SU-DHL-6 (cell line): Measurements from ENCODE around the gene PTPRG.

Source experiments
- H2AFZ ChIP-seq: fragments of 200-600 bp; sonication (generic); 2 replicates; pipeline ENCODE4 v1.6.1; 2014; ENCODE audit warnings: low read depth, mild to moderate bottlenecking, moderate library complexity, mixed read lengths, antibody characterized with exemption, low read length; ENCODE audit not compliant: severe bottlenecking
- H3F3A ChIP-seq: fragments of 200-600 bp; shearing (Covaris generic); 2 replicates; pipeline ENCODE4 v1.6.0; 2016; ENCODE audit warnings: antibody characterized with exemption, mild to moderate bottlenecking; ENCODE audit not compliant: insufficient read depth
- H3K27ac ChIP-seq: fragments of 200-600 bp; sonication (generic); 2 replicates; pipeline ENCODE4 v1.5.1; 2016; ENCODE audit warnings: low read depth, mild to moderate bottlenecking, low read length, moderate library complexity, mixed read lengths
- H3K27me3 ChIP-seq: fragments of 200-600 bp; sonication (generic), shearing (Covaris generic); 2 replicates; pipeline ENCODE4 v1.6.0; 2014; ENCODE audit warnings: mild to moderate bottlenecking, low read length
- H3K36me3 ChIP-seq: fragments of 200-600 bp; sonication (generic); 2 replicates; pipeline ENCODE4 v1.6.1; 2014; ENCODE audit warnings: mild to moderate bottlenecking, low read length, mixed read lengths
- H3K4me2 ChIP-seq: fragments of 300-600, 200-600 bp; shearing (Covaris generic), sonication (generic); 2 replicates; pipeline ENCODE4 v1.6.0; 2014; ENCODE audit warnings: low read length, low read depth, mild to moderate bottlenecking; ENCODE audit not compliant: poor library complexity, severe bottlenecking
- H3K4me3 ChIP-seq: fragments of 200-600 bp; sonication (generic); 2 replicates; pipeline ENCODE4 v1.5.1; 2014; ENCODE audit warnings: antibody characterized with exemption, low read length, mild to moderate bottlenecking, mixed read lengths; ENCODE audit not compliant: insufficient read depth, poor library complexity, severe bottlenecking
- H3K79me2 ChIP-seq: fragments of 200-600 bp; sonication (generic); 2 replicates; pipeline ENCODE4 v1.6.1; 2014; ENCODE audit warnings: mild to moderate bottlenecking, low read length, moderate library complexity; ENCODE audit not compliant: insufficient read depth
- H3K9ac ChIP-seq: fragments of 200-600 bp; sonication (generic); 2 replicates; pipeline ENCODE4 v1.7.0; 2014; ENCODE audit warnings: mild to moderate bottlenecking, low read length
- H3K9me2 ChIP-seq: fragments of 200-600 bp; sonication (generic); replicated peaks from 2 replicates; pipeline ENCODE4 v1.6.1; 2014; ENCODE audit warnings: low read length; ENCODE audit not compliant: insufficient read depth
- H3K9me3 ChIP-seq: fragments of 200-600 bp; sonication (generic); 2 replicates; pipeline ENCODE4 v1.6.1; 2014; ENCODE audit warnings: low read length, mixed read lengths; ENCODE audit not compliant: insufficient read depth
- H4K20me1 ChIP-seq: fragments of 200-600 bp; sonication (generic); 2 replicates; pipeline ENCODE4 v1.6.1; 2014; ENCODE audit warnings: low read depth, mild to moderate bottlenecking, antibody characterized with exemption, low read length, moderate library complexity, mixed read lengths
- EZH2phosphoT487 ChIP-seq: fragments of 200-600 bp; sonication (generic), shearing (Covaris generic); conservative IDR thresholded peaks from 2 replicates; pipeline ENCODE4 v1.6.1; 2018; ENCODE audit warnings: mild to moderate bottlenecking, antibody characterized with exemption, low read length, moderate library complexity, mixed read lengths
- TF ChIP-seq, protein P1 (sequence below): fragments of 200-600 bp; sonication (generic); IDR thresholded peaks from one replicate; pipeline ENCODE4 v1.5.1; 2017; ENCODE audit warnings: antibody characterized with exemption, mild to moderate bottlenecking, low read length, moderate library complexity; ENCODE audit not compliant: insufficient read depth, poor library complexity, severe bottlenecking

Gene PTPRG

DNA sequence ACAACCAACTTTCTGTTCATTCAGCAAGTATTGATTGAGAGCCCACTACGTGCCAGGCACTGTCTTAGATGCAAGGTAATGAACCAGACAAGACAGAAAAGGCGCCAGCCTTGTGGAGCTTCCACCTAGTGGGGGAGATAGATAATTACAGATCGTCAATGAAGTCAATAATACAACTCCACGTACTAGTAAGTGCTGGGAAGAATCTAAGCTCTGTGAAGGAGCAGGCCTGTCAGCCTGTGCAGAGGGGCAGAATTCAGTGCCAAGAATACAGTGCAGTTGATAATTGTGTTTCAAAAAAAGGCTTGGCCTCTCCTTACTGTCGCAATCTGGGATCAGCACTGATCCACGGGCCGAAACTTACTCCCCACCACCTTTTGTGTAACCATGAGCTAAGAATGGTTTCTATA, 625.7 kb downstream of the PTPRG start:
- H3K27me3 ChIP-seq: no peaks in the 10 kb centered on the region
- no peaks in the 10 kb centered on the region for H3K79me2 ChIP-seq
- H3K9me2 ChIP-seq: no peaks in the 10 kb centered on the region
- no peaks in the 10 kb centered on the region for H4K20me1 ChIP-seq
- H3K9ac ChIP-seq: no peak overlapping the region
- no peak overlapping the region for H3K4me3 ChIP-seq
- H3K9me3 ChIP-seq: no peaks in the 10 kb centered on the region
- no peak overlapping the region for H2AFZ ChIP-seq
- no peaks in the 10 kb centered on the region for H3K36me3 ChIP-seq
- H3K27ac ChIP-seq: no peak overlapping the region
- H3F3A ChIP-seq: no peaks in the 10 kb centered on the region
- no peak overlapping the region for H3K4me2 ChIP-seq
- TF ChIP-seq, protein P1, sequence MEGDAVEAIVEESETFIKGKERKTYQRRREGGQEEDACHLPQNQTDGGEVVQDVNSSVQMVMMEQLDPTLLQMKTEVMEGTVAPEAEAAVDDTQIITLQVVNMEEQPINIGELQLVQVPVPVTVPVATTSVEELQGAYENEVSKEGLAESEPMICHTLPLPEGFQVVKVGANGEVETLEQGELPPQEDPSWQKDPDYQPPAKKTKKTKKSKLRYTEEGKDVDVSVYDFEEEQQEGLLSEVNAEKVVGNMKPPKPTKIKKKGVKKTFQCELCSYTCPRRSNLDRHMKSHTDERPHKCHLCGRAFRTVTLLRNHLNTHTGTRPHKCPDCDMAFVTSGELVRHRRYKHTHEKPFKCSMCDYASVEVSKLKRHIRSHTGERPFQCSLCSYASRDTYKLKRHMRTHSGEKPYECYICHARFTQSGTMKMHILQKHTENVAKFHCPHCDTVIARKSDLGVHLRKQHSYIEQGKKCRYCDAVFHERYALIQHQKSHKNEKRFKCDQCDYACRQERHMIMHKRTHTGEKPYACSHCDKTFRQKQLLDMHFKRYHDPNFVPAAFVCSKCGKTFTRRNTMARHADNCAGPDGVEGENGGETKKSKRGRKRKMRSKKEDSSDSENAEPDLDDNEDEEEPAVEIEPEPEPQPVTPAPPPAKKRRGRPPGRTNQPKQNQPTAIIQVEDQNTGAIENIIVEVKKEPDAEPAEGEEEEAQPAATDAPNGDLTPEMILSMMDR: peak; percentile 18
- TF ChIP-seq EZH2phosphoT487: no peak

DNA sequence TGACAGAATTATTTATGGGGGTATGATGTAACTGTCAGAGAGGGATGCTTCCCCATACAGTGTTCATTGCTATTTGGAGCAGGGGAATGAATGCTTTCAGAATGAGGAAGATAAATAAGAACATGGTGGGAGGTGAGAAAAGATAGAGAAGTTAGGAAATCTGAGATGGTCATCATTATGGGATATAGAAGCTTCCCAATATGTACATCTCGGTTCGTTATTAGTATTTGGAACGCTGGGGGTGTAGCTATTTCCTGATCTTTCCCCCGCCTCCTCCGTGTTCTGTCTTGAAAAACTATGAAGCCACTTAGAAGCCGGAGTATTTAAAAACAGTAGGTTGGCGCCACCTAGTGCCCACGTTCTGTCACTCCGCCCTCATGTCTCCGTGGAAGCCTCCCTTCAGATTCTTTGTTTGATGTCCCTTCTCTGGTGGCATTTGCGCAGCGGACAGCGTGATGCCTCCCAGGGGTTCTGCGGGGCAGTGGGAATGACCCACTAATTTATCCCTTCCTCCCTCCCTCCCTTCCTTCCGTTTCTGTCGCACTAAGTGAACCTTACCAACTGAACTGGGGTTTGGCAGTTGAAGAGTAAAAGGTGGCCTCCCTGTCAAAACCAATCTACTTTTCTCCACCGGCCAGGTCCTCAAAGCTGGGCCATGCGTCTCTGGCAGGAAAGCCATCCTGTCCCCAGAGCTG, 627.5 kb downstream of the PTPRG start:
- Histone ChIP-seq H2AFZ (peak overlapping the region; percentile 0), H3K9me3 (no peaks in the 10 kb centered on the region), H3K9ac (no peak overlapping the region), H3K36me3 (no peaks in the 10 kb centered on the region), H3K79me2 (no peaks in the 10 kb centered on the region), H4K20me1 (no peaks in the 10 kb centered on the region), H3K4me3 (no peak overlapping the region), H3K4me2 (peak overlapping the region; percentile 37), H3K27ac (no peak overlapping the region), H3K27me3 (no peaks in the 10 kb centered on the region), H3F3A (no peaks in the 10 kb centered on the region), H3K9me2 (no peaks in the 10 kb centered on the region)
- TF ChIP-seq, protein P1: peak; percentile 72
- TF ChIP-seq EZH2phosphoT487: no peak

DNA sequence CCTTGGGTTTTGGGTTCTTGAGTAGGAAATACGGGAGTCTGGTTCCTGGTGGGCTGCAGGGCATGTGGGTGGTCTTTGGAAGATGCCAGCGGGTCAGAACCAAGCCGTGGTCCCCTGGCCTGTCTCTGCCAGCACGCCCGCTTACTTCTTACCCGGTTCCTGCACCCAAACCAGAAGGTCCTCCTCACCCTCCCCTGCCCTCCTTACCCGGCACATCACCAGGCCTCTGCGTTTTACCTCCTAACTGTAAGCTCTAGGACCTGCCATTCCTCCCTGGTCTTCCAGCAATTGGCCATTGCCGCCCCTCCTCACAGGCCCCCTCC, 628.0 kb downstream of the PTPRG start:
- H3K27ac ChIP-seq: no peak overlapping the region
- TF ChIP-seq EZH2phosphoT487: no peak
- TF ChIP-seq, protein P1: no peak
- H3K9me3 ChIP-seq: no peaks in the 10 kb centered on the region
- H3K4me3 ChIP-seq: no peak overlapping the region
- no peaks in the 10 kb centered on the region for H3K27me3 ChIP-seq
- no peaks in the 10 kb centered on the region for H3K79me2 ChIP-seq
- H2AFZ ChIP-seq: peak overlapping the region; percentile 0
- H3K36me3 ChIP-seq: no peaks in the 10 kb centered on the region
- H4K20me1 ChIP-seq: no peaks in the 10 kb centered on the region
- H3K9me2 ChIP-seq: no peaks in the 10 kb centered on the region
- H3K9ac ChIP-seq: no peak overlapping the region
- H3K4me2 ChIP-seq: no peak overlapping the region
- H3F3A ChIP-seq: no peaks in the 10 kb centered on the region
